Measurements from ENCODE around the gene ABHD16A.
"Not testable (repeated sequence)": the region's sequence is repeated elsewhere in the genome, so short reads cannot be mapped to it uniquely, and the experiment has no call there.

ABHD16A gene

DNA sequence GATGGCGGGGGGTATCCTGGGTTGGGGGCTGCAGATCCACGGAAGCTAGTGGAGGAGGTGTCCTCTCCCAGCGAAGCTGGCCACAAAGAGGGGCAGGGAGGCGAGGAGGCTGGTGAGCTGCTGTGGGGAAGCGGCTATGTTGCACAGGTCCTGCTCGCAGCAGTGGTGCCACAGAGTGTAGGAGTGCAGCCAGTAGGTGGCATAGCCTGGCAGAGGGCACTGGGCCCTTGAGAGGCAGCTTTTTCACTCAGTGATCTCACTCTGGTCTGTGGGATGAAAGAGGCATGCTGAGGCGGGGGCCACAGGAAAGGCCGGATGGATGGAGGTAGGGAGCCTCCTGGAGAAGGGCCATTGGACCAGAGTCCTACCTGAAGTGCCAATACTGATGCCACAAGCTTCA, 9.2 kb upstream of the ABHD16A start:
- Mint-ChIP-seq H3K27me3 (ENCODE audit: low read depth) (peaks cover 14% of the 10 kb centered on the region), H3K4me1 (ENCODE audit: low read depth) (peaks cover 7% of the 10 kb centered on the region), H3K27ac (no peak overlapping the region), H3K36me3 (ENCODE audit: low read depth) (no peaks in the 10 kb centered on the region), H3K9me3 (no peaks in the 10 kb centered on the region), H3K4me3 (no peak overlapping the region)

DNA sequence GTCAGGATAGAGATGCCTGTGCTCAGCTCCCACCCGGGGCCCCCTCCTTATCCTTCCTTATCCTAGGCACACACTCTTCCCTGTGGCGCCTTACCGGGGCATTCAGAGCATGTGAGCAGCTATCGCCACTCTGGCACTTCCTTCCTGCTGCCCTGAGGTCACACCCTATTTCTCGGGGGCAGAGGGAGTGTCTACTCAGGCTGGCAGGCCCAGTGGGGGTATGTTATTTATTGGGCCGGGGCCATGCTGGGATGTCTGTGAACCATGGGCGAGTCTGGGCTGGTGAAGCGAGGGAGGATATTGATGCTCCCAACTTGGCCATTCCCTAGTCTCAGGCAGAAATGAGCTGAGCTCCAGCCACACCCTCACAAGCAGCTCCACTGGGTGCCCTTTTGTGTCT, 8.1 kb upstream of the ABHD16A start:
- Mint-ChIP-seq H3K27ac (no peak overlapping the region), H3K36me3 (ENCODE audit: low read depth) (no peaks in the 10 kb centered on the region), H3K4me1 (ENCODE audit: low read depth) (peaks cover 7% of the 10 kb centered on the region), H3K27me3 (ENCODE audit: low read depth) (peaks cover 14% of the 10 kb centered on the region), H3K4me3 (no peak overlapping the region), H3K9me3 (no peaks in the 10 kb centered on the region)

DNA sequence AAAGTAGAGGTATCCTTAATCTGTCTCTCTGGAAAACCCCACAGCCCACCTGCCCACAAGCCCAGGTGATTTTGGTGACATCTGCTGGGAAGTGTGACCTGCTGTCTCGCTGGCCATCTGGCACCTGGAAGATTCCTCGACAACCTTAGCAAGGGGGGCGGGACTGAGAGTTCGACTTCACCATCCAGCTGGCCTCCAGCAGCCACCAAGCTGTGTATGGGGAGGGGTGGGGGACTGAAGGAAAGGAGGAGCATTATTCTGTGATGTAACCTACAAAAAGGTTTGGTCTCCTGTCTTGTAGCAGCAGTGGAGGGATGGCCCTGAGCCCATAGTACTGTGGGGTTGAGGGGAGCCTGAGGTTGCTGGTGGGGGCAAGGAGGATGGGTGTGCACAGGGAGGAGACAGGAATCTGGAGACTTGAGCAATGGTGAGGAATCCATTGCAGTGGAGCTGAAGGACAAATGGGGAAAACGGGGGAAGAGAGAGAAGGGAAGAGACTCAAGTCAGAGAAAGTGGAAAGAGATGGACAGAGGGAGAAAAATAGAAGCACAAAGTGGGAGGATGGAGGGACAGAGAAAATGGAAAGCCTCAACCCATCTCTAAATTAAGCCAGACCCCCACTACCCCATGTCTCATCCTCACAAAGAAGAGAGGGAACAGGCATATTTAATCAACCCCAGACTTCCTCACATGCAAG, 7.5 kb upstream of the ABHD16A start:
- H3K9me3 Mint-ChIP-seq: no peaks in the 10 kb centered on the region
- H3K4me3 Mint-ChIP-seq: no peak overlapping the region
- peaks cover 14% of the 10 kb centered on the region for H3K27me3 Mint-ChIP-seq (ENCODE audit: low read depth)
- peaks cover 7% of the 10 kb centered on the region for H3K4me1 Mint-ChIP-seq (ENCODE audit: low read depth)
- no peaks in the 10 kb centered on the region for H3K36me3 Mint-ChIP-seq (ENCODE audit: low read depth)
- H3K27ac Mint-ChIP-seq: no peak overlapping the region

DNA sequence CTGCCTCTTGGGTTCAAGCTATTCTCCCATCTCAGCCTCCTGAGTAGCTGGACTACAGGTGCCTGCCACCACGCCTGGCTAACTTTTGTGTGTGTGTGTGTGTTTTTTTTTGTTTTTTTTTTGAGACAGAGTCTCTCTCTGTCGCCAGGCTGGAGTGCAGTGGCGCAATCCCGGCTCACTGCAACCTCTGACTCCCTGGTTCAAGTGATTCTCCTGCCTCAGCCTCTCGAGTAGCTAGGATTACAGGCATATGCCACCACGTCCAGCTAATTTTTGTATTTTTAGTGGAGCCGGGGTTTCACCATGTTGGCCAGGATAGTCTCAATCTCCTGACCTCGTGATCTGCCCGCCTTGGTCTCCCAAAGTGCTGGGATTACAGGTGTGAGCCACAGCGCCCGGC, 6.0 kb upstream of the ABHD16A start:
- H3K36me3 Mint-ChIP-seq (ENCODE audit: low read depth); H3K9me3 Mint-ChIP-seq; H3K27ac Mint-ChIP-seq; H3K4me1 Mint-ChIP-seq (ENCODE audit: low read depth); H3K4me3 Mint-ChIP-seq: not testable (repeated sequence)
- peaks cover 11% of the 10 kb centered on the region for H3K27me3 Mint-ChIP-seq (ENCODE audit: low read depth)

DNA sequence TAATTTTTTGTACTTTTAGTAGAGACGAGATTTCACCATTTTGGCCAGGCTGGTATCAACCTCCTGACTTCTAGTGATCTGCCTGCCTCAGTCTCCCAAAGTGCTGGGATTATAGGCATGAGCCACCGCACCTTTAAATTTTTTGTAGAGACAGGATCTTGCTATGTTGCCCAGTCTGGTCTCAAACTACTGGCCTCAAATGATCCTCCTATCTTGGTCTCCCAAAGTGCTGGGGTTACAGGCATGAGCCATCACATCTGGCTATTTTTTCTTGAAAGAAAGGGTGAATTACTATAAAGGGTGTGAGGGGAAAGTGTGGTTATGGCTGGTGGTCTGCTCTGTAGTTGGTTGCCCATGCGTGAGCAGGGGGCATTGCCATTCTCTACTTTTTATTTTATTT, 5.1 kb upstream of the ABHD16A start:
- no peak overlapping the region for H3K4me3 Mint-ChIP-seq
- no peaks in the 10 kb centered on the region for H3K9me3 Mint-ChIP-seq
- H3K4me1 Mint-ChIP-seq (ENCODE audit: low read depth): peaks cover 10% of the 10 kb centered on the region
- H3K27me3 Mint-ChIP-seq (ENCODE audit: low read depth): peaks cover 7% of the 10 kb centered on the region
- no peak overlapping the region for H3K27ac Mint-ChIP-seq
- H3K36me3 Mint-ChIP-seq (ENCODE audit: low read depth): no peaks in the 10 kb centered on the region

DNA sequence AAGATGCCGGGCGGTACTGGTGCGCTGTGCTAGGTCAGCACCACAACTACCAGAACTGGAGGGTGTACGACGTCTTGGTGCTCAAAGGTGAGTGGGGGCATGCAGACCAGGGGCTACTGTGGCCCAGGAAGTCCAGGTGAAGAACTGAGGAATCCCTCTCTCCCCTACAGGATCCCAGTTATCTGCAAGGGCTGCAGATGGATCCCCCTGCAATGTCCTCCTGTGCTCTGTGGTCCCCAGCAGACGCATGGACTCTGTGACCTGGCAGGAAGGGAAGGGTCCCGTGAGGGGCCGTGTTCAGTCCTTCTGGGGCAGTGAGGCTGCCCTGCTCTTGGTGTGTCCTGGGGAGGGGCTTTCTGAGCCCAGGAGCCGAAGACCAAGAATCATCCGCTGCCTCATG, 4.6 kb upstream of the ABHD16A start:
- H3K4me1 Mint-ChIP-seq (ENCODE audit: low read depth): peaks cover 10% of the 10 kb centered on the region
- H3K9me3 Mint-ChIP-seq: no peaks in the 10 kb centered on the region
- H3K36me3 Mint-ChIP-seq (ENCODE audit: low read depth): no peaks in the 10 kb centered on the region
- H3K4me3 Mint-ChIP-seq: no peak overlapping the region
- H3K27ac Mint-ChIP-seq: no peak overlapping the region
- H3K27me3 Mint-ChIP-seq (ENCODE audit: low read depth): peaks cover 3% of the 10 kb centered on the region

DNA sequence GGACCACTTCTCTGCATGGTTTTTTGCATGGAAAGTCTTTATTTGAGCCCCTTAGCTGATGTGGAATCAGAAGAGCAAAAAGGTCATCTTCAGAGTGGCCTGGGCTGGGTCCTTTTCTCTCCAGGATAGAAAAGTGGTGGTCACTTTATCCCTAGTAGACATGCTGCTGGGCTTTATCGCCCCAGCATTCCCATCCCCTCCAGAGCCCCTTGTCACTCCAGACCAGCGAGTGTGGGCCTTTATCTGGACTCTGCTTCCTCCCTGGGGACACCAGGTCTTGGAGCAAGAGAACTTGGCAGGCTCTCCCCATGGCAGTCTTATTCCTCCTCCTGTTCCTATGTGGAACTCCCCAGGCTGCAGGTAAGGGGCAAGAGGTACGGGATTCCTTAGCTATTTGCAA, 3.5 kb upstream of the ABHD16A start, which contains the start of gene LY6G6F:
Gene LY6G6F (plus strand): TSS at position 268 of the 400 bp plus-strand sequence. CDS start 41 bp downstream, at position 309.
- peaks cover 15% of the 10 kb centered on the region for H3K4me1 Mint-ChIP-seq (ENCODE audit: low read depth)
- no peak within 1 kb of the TSS for H3K27ac Mint-ChIP-seq
- H3K9me3 Mint-ChIP-seq: no peaks in the 10 kb centered on the region
- no peaks in the 10 kb centered on the region for H3K36me3 Mint-ChIP-seq (ENCODE audit: low read depth)
- no peak within 1 kb of the TSS for H3K4me3 Mint-ChIP-seq
- no peaks in the 10 kb centered on the region for H3K27me3 Mint-ChIP-seq (ENCODE audit: low read depth)

DNA sequence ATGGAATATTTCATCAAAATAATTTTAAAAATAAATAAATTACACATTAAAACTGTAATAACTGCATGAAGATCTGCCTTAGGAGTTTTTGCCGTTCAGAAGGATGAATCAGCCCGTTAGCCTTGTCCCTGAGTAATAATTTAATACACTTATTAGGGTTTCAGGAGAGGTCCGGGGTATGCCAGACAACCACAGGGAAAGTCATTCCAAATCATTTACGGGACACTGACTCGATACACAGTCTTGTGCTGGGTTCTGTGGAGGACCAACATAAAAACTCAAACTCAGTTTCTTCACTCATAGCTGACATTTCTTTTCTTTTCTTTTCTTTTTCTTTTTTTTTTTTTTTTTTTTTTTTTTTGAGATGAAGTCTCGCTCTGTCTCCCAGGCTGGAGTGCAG, 2.8 kb upstream of the ABHD16A start:
- H3K36me3 Mint-ChIP-seq (ENCODE audit: low read depth): no peaks in the 10 kb centered on the region
- no peak overlapping the region for H3K27ac Mint-ChIP-seq
- H3K4me3 Mint-ChIP-seq: no peak overlapping the region
- peaks cover 17% of the 10 kb centered on the region for H3K4me1 Mint-ChIP-seq (ENCODE audit: low read depth)
- H3K27me3 Mint-ChIP-seq (ENCODE audit: low read depth): no peaks in the 10 kb centered on the region
- H3K9me3 Mint-ChIP-seq: no peaks in the 10 kb centered on the region

DNA sequence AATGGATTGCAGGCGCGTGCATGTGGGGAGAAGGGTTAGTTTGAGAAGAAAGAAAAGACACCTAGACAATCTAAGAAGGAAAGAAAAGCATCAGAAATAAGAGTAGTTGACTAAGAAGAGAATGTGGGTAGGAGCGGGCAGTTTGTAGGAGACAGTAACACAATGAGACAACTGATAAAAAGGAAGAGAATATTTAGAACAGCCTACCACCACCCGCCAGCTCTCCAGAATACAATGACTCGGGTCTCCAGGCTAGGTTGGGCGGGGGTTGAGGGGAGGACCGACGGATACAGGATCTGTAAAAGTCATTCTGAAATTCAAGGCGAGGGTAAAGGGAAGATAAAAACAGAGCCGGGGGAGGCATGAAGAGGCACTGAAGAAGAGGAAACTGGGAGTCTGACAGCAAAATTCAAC, 712 bp downstream of the ABHD16A start:
- Mint-ChIP-seq H3K9me3 (no peaks in the 10 kb centered on the region), H3K27ac (peak overlapping the region; percentile 95), H3K4me1 (ENCODE audit: low read depth) (peaks cover 21% of the 10 kb centered on the region), H3K4me3 (peak overlapping the region; percentile 93), H3K36me3 (ENCODE audit: low read depth) (peaks cover 7% of the 10 kb centered on the region), H3K27me3 (ENCODE audit: low read depth) (no peaks in the 10 kb centered on the region)

DNA sequence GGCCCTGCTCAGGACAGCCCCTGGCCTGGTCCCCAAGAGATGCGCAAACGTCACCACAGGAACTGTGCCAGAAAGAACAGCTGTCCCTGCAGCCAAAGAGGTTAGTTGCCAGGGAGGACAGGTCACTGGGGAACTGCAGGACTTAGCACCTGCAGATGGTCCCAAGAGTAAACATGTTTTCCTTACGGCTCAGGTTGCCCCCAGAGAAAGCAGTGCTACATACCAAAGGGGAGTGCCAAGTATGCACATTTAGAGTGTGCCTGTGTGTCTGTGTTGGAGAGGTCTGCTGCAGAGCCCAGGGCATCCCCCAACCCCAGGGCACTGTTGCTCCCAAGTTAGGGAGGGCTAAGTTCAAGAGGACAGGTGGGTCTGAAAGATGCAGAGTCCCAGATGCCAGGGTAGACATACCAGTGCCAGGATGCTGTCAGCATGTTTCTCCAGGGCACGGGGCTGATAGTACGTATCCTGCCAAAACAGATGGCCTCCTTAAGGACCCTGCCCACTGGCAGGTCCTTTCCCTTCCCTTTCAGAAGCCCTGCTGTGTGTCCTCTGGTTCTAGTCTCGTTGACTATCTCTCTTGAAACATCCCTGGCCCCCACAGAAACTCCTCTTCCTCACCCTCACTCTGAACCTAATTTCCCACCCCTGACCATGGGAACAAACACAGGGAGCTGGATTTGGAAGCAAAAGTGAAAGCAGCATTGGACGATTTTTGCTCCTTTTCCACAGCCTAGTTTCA, 1.3 kb downstream of the ABHD16A start:
- peaks cover 11% of the 10 kb centered on the region for H3K36me3 Mint-ChIP-seq (ENCODE audit: low read depth)
- no peaks in the 10 kb centered on the region for H3K27me3 Mint-ChIP-seq (ENCODE audit: low read depth)
- H3K4me3 Mint-ChIP-seq: peak overlapping the region; percentile 93
- peaks cover 24% of the 10 kb centered on the region for H3K4me1 Mint-ChIP-seq (ENCODE audit: low read depth)
- peak overlapping the region; percentile 95 for H3K27ac Mint-ChIP-seq
- no peaks in the 10 kb centered on the region for H3K9me3 Mint-ChIP-seq

DNA sequence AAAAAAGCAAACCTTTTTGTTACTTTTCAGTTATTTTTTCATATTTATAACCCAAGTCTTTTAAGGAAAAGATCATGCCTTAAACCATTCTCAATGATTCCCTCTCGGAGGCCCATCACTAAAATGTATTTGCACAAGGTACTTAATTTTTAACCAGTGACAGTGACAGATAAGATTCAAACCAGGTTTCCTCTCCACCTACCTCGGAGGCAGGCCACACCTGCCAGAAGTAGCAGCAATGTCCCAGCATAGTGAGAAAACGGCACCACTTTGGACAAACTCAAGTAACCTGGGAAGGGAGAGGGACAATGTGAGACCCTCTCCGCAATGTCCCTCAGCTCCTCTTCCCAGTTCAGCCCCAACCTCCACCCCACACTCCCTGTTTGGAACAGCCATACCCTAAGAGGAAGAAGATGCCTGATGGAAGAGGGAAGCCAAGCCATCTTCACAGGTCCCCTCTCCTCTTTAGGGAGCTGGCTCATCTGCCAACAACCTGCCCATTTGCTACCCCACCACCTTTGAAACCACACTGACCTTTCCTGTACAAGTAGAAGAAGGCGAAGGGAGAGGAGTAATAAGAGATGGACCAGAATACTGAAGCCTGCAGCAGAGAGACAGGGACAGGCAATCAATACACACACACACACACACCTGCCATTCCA, 2.3 kb downstream of the ABHD16A start:
- Mint-ChIP-seq H3K27me3 (ENCODE audit: low read depth) (no peaks in the 10 kb centered on the region), H3K4me1 (ENCODE audit: low read depth) (peaks cover 24% of the 10 kb centered on the region), H3K4me3 (peak overlapping the region; percentile 25), H3K36me3 (ENCODE audit: low read depth) (peaks cover 14% of the 10 kb centered on the region), H3K27ac (no peak overlapping the region), H3K9me3 (no peaks in the 10 kb centered on the region)

DNA sequence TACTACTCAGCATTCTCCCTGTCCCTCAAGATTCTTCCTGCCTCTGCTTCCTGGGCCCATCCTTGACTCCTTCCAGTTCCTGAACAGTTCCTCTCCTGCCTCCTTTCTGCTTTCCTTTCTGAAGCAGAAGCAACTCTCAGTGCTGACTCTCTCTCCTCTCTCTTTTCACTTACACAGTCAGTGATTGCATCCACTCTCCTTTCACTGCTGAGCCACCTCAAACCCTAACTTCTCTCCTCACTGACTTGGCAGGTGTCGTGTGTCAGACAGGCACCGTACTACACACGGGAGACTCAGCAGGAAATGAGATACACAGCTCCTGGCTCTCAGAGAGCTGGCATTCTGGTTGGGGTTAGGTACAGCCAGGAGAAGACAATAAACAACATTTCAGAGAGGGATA, 5.6 kb downstream of the ABHD16A start:
- Mint-ChIP-seq H3K27ac (peak overlapping the region; percentile 37), H3K27me3 (ENCODE audit: low read depth) (no peaks in the 10 kb centered on the region), H3K9me3 (no peaks in the 10 kb centered on the region), H3K4me3 (no peak overlapping the region), H3K36me3 (ENCODE audit: low read depth) (peaks cover 19% of the 10 kb centered on the region), H3K4me1 (ENCODE audit: low read depth) (peaks cover 21% of the 10 kb centered on the region)

DNA sequence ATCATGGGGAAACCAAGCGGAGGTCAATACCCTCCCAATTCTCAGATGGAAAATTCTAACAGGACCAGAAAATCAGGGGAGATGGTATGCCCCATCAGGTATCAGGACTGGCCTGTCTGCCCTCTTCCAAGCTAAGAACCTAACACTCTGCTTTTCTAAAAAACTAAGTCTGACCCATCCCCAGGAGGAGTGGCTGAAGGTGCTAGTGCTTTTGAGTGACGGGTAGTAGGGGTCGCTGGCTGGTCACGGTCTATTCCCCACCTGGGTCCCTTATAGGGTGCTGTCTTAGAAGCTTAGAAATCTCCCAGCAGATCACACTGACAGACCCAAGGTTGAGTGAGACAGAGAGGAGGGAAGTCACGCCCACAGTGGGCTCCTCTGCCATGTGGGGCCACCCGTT, 9.6 kb downstream of the ABHD16A start:
- H3K27ac Mint-ChIP-seq: no peak overlapping the region
- peaks cover 10% of the 10 kb centered on the region for H3K4me1 Mint-ChIP-seq (ENCODE audit: low read depth)
- H3K9me3 Mint-ChIP-seq: no peaks in the 10 kb centered on the region
- no peak overlapping the region for H3K4me3 Mint-ChIP-seq
- H3K36me3 Mint-ChIP-seq (ENCODE audit: low read depth): peaks cover 35% of the 10 kb centered on the region
- H3K27me3 Mint-ChIP-seq (ENCODE audit: low read depth): no peaks in the 10 kb centered on the region

DNA sequence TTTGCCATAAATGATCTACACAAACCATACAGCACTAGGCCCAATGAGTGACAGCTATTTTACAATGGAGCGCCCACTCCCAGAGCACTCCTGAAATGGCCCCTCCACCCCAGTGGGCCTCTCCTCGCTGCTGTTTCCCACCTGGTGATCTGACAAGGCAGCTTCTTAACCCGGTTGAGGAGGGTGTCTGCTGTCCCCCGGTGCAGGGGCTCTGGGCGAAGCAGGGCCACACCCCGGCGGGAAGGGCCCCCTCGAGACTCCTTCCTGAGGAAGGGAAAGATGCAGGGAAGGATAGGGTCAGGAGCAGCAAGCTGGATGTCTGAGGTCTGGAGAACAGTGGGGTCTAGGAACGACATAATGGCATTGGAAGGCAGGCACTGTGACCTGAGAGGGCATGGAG, 10.2 kb downstream of the ABHD16A start:
- peaks cover 36% of the 10 kb centered on the region for H3K36me3 Mint-ChIP-seq (ENCODE audit: low read depth)
- no peaks in the 10 kb centered on the region for H3K9me3 Mint-ChIP-seq

DNA sequence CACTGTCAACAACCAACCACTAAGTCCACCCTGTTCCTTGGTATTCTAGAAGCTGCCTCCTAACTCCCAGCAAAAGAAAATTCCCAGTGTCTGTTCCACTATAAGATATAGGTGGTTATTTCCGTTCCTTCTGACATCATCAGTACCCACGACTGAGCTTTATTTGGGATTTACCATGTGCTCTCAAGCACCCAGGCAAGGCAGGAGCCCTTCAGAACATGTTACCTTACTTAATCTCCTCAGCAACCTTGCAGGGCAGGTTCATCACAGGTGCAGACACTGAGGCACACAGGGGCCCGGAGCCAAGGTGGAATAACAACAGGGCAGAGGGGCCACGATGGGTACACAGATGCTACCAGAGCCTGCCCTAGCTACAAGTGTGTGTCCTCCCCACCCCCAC, 10.8 kb downstream of the ABHD16A start:
- Mint-ChIP-seq H3K27me3 (ENCODE audit: low read depth) (no peaks in the 10 kb centered on the region), H3K27ac (no peak overlapping the region), H3K4me3 (no peak overlapping the region), H3K9me3 (no peaks in the 10 kb centered on the region), H3K4me1 (ENCODE audit: low read depth) (peaks cover 3% of the 10 kb centered on the region), H3K36me3 (ENCODE audit: low read depth) (peaks cover 36% of the 10 kb centered on the region)

More for the DNA sequence above, 10.2 kb downstream of the ABHD16A start:
- H3K27ac Mint-ChIP-seq: no peak overlapping the region
- H3K27me3 Mint-ChIP-seq (ENCODE audit: low read depth): no peaks in the 10 kb centered on the region
- H3K4me1 Mint-ChIP-seq (ENCODE audit: low read depth): peaks cover 8% of the 10 kb centered on the region
- H3K4me3 Mint-ChIP-seq: no peak overlapping the region

Data from T-helper 1 cell treated with Interleukin-12 subunit alpha and Interleukin-12 subunit beta and Interleukin-4 antibody, amounts not matched to agents 30 μg/mL and 1 μg/mL, for 36 hours (primary cell).